T-helper 17 cell (primary cell): ENCODE results near the gene TMEM9. TPM values are rescaled to one million over a fixed set of nuclear protein-coding genes. Genes with fewer than 3 reads are reported as not detected.
"Not testable (repeated sequence)": the region's sequence is repeated elsewhere in the genome, so short reads cannot be mapped to it uniquely, and the experiment has no call there.

Experiments
- ATAC-seq: fragments of 150-1000 bp; cut with Tn5 transposase; 2 replicates; pipeline ENCODE4 v1.10.0; 2021; ENCODE audit warnings: mild to moderate bottlenecking, moderate library complexity
- DNase-seq, 3 donors: peaks; one replicate each; pipeline versions ENCODE4 v3.0.0 to v3.0.0-alpha.2; 2020 to 2021
- H3K9me3 ChIP-seq: one replicate; pipeline ENCODE4 v1.7.0; 2013; ENCODE audit warnings: low read length, mild to moderate bottlenecking; ENCODE audit not compliant: control insufficient read depth, poor library complexity, severe bottlenecking
- H3K27ac Mint-ChIP-seq: one replicate; pipeline ENCODE4 v1.8.0; 2022; ENCODE audit warnings: mild to moderate bottlenecking, moderate library complexity, mixed read lengths
- H3K27me3 Mint-ChIP-seq: one replicate; pipeline ENCODE4 v1.8.0; 2022; ENCODE audit warnings: mixed read lengths
- H3K36me3 Mint-ChIP-seq: one replicate; pipeline ENCODE4 v1.8.0; 2022; ENCODE audit warnings: low read depth, mixed read lengths
- H3K4me1 Mint-ChIP-seq: one replicate; pipeline ENCODE4 v1.8.0; 2022; ENCODE audit warnings: mild to moderate bottlenecking, mixed read lengths
- H3K4me3 Mint-ChIP-seq: one replicate; pipeline ENCODE4 v1.8.0; 2022; ENCODE audit warnings: mild to moderate bottlenecking, moderate library complexity, mixed read lengths
- total RNA-seq, 4 donors: library from RNA in 2 of 4; stranded (reverse) in 2 of 4; gene quantifications; one replicate each; pipeline ENCODE4 v1.2.3 and lab custom pipeline; 2022 to 2026

TMEM9 gene
- total RNA-seq, 2 donors from 2014 or later = 13.0 to 13.1 TPM

GRCh38 chr1:201170533-201171062 is 16.3 kb upstream of the TMEM9 start:
- DNase-seq (peak; percentile 50 to 58 (median 58)), ATAC-seq (peak; percentile 94)
- Mint-ChIP-seq H3K27me3 (peaks cover 15% of the 10 kb centered on the region), H3K36me3 (peaks cover 3% of the 10 kb centered on the region), H3K27ac (peak overlapping the region; percentile 90), H3K4me3 (peak overlapping the region; percentile 87), H3K4me1 (peaks cover 10% of the 10 kb centered on the region)
- H3K9me3 ChIP-seq = no peaks in the 10 kb centered on the region

DNA sequence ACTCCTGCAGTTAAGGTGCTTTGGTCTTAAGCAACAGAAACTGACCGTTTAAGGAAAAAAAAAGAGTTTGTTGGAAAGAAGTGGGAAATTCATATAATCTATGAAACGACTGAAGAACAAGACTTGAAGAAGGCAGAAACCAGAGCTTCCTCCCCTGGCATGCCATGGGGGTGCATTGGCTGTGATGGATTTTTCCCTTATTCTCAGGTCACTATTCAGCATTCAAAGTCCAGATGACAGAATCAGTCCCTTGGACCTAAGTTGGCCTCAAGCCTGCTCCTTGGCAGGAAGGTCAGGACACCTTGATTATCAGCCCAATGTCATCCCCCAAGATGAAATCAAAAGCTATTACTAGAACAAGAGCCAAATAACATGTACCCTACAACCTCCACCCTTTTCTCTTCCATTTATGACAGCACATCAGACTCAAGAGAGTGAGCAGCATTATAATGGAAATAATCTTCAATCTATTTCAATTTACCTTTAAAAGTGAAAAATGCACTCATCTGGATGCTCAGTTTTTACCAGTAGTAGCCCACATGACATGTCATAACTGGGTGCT is 15.8 kb upstream of the TMEM9 start:
- no peaks in the 10 kb centered on the region for H3K9me3 ChIP-seq
- Mint-ChIP-seq H3K27me3 (peaks cover 12% of the 10 kb centered on the region), H3K4me3 (peak overlapping the region; percentile 87), H3K36me3 (peaks cover 3% of the 10 kb centered on the region), H3K4me1 (peaks cover 10% of the 10 kb centered on the region), H3K27ac (peak overlapping the region; percentile 90)
- DNase-seq = no peak
- no peak for ATAC-seq

DNA sequence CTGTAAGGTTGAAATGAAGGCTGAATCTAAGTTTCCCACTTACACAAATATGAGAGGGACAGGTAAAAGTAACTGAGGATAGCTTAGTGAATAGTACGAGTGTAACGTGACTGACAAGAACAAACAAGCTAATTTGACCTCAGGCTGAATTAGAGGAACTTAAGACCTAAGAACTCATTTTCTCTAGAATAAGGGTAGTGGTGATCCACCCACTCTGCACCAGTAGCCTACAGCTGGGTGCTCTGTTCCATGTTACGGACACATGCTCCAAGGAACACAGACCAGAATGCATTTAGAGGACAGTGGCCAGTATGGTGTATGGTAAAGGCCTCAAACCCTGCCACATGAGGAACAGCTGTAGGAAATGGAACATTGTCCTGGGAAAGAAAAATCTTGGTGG is 14.9 kb upstream of the TMEM9 start:
- H3K36me3 Mint-ChIP-seq = peaks cover 3% of the 10 kb centered on the region
- peaks cover 12% of the 10 kb centered on the region for H3K27me3 Mint-ChIP-seq
- DNase-seq (no peak), ATAC-seq (no peak)
- H3K27ac Mint-ChIP-seq = no peak overlapping the region
- no peaks in the 10 kb centered on the region for H3K9me3 ChIP-seq
- H3K4me3 Mint-ChIP-seq = no peak overlapping the region
- H3K4me1 Mint-ChIP-seq = peaks cover 10% of the 10 kb centered on the region

DNA sequence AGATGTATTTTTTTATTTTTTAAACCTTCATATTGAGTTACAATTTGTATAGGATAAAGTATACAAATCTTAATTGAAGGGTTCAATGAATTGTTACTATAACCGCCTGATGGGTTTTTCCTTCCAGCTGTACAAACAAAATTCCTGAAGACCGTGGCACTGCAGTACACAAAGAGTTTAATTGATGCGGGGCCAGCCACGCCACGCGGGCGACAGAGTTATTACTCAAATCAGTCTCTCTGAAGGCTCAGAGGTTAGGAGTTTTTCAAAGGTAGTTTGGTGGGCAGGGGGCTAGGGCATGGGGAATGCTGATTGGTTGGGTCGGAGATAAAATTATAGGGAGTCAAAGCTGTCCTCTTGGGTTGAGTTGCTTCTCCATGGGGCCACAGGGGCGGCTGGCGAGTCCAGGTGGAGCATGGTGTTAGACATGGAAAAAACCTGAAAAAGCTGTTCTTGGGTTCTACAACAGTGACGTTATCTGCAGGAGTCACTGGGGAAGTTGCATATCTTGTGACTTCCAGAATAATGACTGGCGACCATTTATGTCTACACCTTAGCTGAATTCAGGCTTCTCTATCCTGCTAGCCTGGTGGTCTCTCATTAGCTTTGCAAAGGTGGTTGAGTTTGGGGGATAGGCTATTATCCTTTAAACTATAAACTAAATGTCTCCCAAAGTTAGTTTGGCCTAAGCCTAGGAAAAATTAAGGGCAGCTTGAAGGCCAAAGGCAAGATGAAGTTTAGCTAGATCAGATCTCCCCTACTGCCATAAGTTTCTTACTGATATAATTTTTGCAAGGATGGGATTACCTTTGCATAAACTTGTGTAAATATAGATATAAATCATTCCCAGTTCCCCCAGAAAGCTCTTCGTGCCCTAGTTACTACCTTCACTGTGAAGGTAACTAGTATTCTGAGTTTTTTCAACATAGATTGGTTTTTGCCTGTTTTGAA is 13.0 kb upstream of the TMEM9 start:
- DNase-seq (no peak), ATAC-seq (no peak)
- peaks cover 10% of the 10 kb centered on the region for H3K4me1 Mint-ChIP-seq
- peaks cover 3% of the 10 kb centered on the region for H3K36me3 Mint-ChIP-seq
- no peaks in the 10 kb centered on the region for H3K9me3 ChIP-seq
- no peak overlapping the region for H3K27ac Mint-ChIP-seq
- H3K4me3 Mint-ChIP-seq = no peak overlapping the region
- peaks cover 7% of the 10 kb centered on the region for H3K27me3 Mint-ChIP-seq

DNA sequence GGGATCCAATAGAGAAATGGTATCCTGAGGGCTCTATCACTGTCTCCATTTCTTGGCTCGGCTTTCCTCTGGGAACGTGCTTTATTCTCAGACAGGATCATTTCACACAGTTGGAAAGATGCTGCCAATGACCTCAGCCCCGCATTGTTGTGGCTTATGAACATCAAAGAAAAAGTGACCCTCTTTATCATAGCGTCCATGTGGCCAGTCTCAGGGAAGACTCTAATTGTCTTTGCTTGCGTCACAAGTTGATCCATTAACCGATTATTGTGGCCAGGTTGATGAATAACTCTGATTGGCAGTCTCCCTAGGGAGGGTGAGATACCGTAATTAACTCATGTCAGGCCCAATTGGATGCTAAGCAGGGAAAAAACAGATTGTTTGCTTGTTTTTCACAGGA is 10.4 kb upstream of the TMEM9 start:
- peaks cover 20% of the 10 kb centered on the region for H3K27me3 Mint-ChIP-seq
- no peaks in the 10 kb centered on the region for H3K9me3 ChIP-seq
- no peak overlapping the region for H3K4me3 Mint-ChIP-seq

DNA sequence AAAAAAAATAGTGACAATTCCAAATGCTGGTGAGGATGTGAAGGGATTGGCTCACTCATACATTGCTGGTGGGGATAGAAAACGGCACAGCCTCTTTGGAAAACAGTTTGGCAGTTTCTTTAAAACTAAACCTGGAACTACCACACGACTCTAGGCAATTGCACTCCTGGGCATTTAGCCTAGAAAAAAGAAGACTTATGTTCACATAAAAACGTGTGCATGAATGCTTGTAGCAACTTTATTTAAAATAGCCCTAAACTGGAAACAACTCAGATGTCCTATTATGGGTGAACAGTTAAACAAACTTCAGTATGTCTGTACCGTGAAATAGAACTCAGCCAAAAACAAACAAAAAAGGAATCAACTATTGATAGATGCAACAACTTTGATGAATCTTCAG is 9.4 kb upstream of the TMEM9 start:
- no peaks in the 10 kb centered on the region for H3K4me1 Mint-ChIP-seq
- ATAC-seq = no peak

More for the DNA sequence above, 10.4 kb upstream of the TMEM9 start:
- no peaks in the 10 kb centered on the region for H3K4me1 Mint-ChIP-seq
- DNase-seq = no peak
- H3K36me3 Mint-ChIP-seq = peaks cover 3% of the 10 kb centered on the region
- ATAC-seq = no peak
- no peak overlapping the region for H3K27ac Mint-ChIP-seq

DNA sequence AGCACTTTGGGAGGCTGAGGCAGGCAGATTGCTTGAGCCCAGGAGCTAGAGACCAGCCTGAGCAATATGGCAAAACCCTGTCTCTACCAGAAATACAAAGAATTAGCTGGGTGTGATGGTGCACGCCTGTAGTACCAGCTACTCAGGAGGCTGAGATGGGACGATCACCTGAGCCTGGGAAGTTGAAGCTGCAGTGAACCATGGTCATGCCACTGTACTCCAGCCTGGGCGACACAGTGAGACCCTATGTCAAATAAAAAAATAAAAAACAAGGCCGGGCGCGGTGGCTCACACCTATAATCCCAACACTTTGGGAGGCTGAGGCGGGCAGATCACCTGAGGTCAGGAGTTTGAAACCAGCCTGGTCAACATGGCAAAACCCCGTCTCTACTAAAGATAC is 8.8 kb upstream of the TMEM9 start:
- H3K4me3 Mint-ChIP-seq, H3K4me1 Mint-ChIP-seq, H3K36me3 Mint-ChIP-seq, H3K9me3 ChIP-seq, H3K27ac Mint-ChIP-seq, ATAC-seq, DNase-seq: not testable (repeated sequence)
- peaks cover 30% of the 10 kb centered on the region for H3K27me3 Mint-ChIP-seq

More for the DNA sequence above, 9.4 kb upstream of the TMEM9 start:
- Mint-ChIP-seq H3K36me3 (peaks cover 3% of the 10 kb centered on the region), H3K4me3 (no peak overlapping the region), H3K27me3 (peaks cover 28% of the 10 kb centered on the region), H3K27ac (no peak overlapping the region)
- no peak for DNase-seq
- no peaks in the 10 kb centered on the region for H3K9me3 ChIP-seq

- DNase-seq (no peak), ATAC-seq (no peak)
- Mint-ChIP-seq H3K4me3 (no peak overlapping the region), H3K27me3 (peaks cover 41% of the 10 kb centered on the region), H3K4me1 (peaks cover 18% of the 10 kb centered on the region), H3K36me3 (no peaks in the 10 kb centered on the region), H3K27ac (no peak overlapping the region)
- no peaks in the 10 kb centered on the region for H3K9me3 ChIP-seq
These were observed 3.7 kb upstream of the TMEM9 start for GRCh38 chr1:201157949-201158348.

GRCh38 chr1:201156819-201157218 is 2.5 kb upstream of the TMEM9 start:
- Mint-ChIP-seq H3K36me3 (no peaks in the 10 kb centered on the region), H3K27ac (no peak overlapping the region), H3K4me1 (peaks cover 20% of the 10 kb centered on the region), H3K27me3 (peaks cover 41% of the 10 kb centered on the region), H3K4me3 (no peak overlapping the region)
- no peaks in the 10 kb centered on the region for H3K9me3 ChIP-seq
- no peak for ATAC-seq
- DNase-seq = no peak

DNA sequence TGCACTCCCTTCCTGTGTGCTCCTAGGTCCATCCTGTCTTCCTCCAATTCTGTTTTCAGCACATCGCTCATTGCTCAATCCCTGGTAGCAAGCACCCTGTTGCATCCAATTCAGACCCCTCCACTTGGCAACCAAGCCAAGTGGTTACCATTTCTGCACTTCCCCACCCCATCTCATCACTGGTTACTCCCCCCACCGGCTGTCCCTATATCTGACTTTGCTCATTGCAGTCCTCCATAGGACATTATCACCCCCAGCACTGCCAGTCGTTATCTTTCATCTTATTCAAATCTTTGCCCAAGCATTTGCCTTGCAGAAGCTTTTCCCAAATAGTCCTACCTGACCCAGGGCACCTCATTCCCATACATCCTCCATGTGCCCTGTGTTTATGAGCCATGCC is 2.1 kb upstream of the TMEM9 start:
- peak overlapping the region; percentile 71 for H3K4me3 Mint-ChIP-seq
- peaks cover 20% of the 10 kb centered on the region for H3K4me1 Mint-ChIP-seq
- ATAC-seq (no peak), DNase-seq (no peak)
- H3K9me3 ChIP-seq = no peaks in the 10 kb centered on the region
- no peaks in the 10 kb centered on the region for H3K36me3 Mint-ChIP-seq
- peaks cover 37% of the 10 kb centered on the region for H3K27me3 Mint-ChIP-seq
- H3K27ac Mint-ChIP-seq = peak overlapping the region; percentile 24

- DNase-seq (no peak), ATAC-seq (no peak)
- Mint-ChIP-seq H3K4me3 (no peak overlapping the region), H3K36me3 (no peaks in the 10 kb centered on the region), H3K4me1 (peaks cover 25% of the 10 kb centered on the region), H3K27me3 (peaks cover 33% of the 10 kb centered on the region), H3K27ac (no peak overlapping the region)
- H3K9me3 ChIP-seq = no peaks in the 10 kb centered on the region
These were observed 1.1 kb upstream of the TMEM9 start for GRCh38 chr1:201155354-201155753.

DNA sequence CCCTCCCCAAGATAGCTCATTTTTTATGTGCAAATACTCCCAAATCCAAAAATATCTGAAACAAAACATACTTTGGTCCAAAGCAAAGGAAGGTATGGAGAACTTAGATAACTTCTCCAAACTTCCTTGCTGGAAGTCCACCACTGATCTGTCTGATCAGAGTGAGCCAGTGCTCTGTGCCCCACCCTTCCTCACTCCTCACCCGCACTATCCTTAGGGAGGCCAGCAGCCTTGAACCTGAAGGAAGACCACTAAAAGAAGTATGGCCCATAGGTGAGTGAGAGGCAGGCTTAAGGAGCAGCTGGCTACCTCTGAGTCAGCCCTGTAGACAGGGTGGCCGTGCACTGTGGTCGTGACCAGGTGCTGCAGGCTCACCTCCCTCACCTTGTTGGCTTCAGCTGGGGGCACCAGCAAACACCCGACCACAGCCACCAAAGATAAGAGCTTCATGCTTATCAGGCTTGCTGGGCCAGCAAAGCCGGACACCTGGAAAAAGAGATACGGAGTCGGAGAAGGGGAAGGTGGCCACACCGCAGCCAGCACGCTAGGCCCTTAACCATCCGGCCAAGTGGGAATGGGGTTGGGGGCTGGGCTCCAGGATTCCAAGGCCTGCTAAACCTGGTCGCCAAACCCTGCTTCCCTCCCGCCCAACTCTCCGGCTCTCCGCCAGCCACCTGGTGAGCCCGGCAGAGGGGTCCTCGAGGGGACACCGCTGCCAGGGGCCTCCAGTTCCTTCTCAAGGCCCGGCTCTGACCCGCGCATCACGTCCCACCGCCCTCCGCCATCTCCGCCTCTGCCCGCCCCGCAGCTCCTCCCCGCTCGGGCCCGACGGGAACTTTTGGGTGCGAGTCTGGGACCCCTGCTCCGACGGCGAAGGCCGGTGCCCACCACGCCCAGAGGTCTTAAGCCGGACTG is 543 bp downstream of the TMEM9 start:
- no peaks in the 10 kb centered on the region for H3K36me3 Mint-ChIP-seq
- peak; percentile 81 for ATAC-seq
- H3K27me3 Mint-ChIP-seq = peaks cover 20% of the 10 kb centered on the region
- H3K27ac Mint-ChIP-seq = peak overlapping the region; percentile 70
- DNase-seq = no peak
- H3K9me3 ChIP-seq = no peaks in the 10 kb centered on the region
- H3K4me3 Mint-ChIP-seq = peak overlapping the region; percentile 96
- peaks cover 27% of the 10 kb centered on the region for H3K4me1 Mint-ChIP-seq

- no peaks in the 10 kb centered on the region for H3K9me3 ChIP-seq
- Mint-ChIP-seq H3K27ac (no peak overlapping the region), H3K36me3 (no peaks in the 10 kb centered on the region), H3K4me1 (peaks cover 20% of the 10 kb centered on the region), H3K4me3 (no peak overlapping the region), H3K27me3 (no peaks in the 10 kb centered on the region)
- DNase-seq = no peak
- no peak for ATAC-seq
These were observed 4.9 kb downstream of the TMEM9 start for GRCh38 chr1:201149400-201149799.
